Esophagus muscularis mucosa (tissue), 4 donors: Measurements from ENCODE around the gene ARHGAP6. TPM values are rescaled to one million over a fixed set of nuclear protein-coding genes. Genes with fewer than 3 reads are reported as not detected.

Experiments used
- DNase-seq: peaks from one replicate; pipeline ENCODE4 v3.0.0-alpha.2; 2017; ENCODE audit errors: extremely low spot score
- H3K27ac ChIP-seq, 4 donors: fragments of 200-600 bp; sonication (generic); replicated peaks in 1 of 4; 1 replicate in 3 of 4; 2 replicates in 1 of 4; pipeline ENCODE4 v1.5.1; 2016 to 2019; ENCODE audit warnings: mild to moderate bottlenecking in 1 of 4
- H3K27me3 ChIP-seq, 4 donors: fragments of 200-600 bp; sonication (generic); one replicate each; pipeline versions ENCODE4 v1.5.1 to v1.6.0; 2016 to 2019
- H3K36me3 ChIP-seq, 4 donors: fragments of 200-600 bp; sonication (generic); one replicate each; pipeline ENCODE4 v1.5.1; 2016 to 2019
- H3K4me1 ChIP-seq, 4 donors: fragments of 200-600 bp; sonication (generic); one replicate each; pipeline ENCODE4 v1.5.1; 2016 to 2019
- H3K4me3 ChIP-seq, 4 donors: fragments of 200-600 bp; sonication (generic); 1 replicate in 2 of 4; 2 replicates in 2 of 4; pipeline ENCODE4 v1.5.1; 2016 to 2019; ENCODE audit warnings: mild to moderate bottlenecking in 4 of 4, moderate library complexity in 1 of 4
- H3K9me3 ChIP-seq, 4 donors: fragments of 200-600 bp; sonication (generic); 1 replicate in 3 of 4; 2 replicates in 1 of 4; pipeline ENCODE4 v1.5.1; 2016 to 2019
- CTCF ChIP-seq, 3 experiments: fragments of 200-600 bp in 2 of 3; fragments of 450-650 bp in 1 of 3; sonication (generic) in 2 of 3; IDR thresholded peaks; one replicate each; pipeline ENCODE4 v1.5.1; 2017 to 2019; ENCODE audit warnings: antibody characterized with exemption in 3 of 3, mild to moderate bottlenecking in 2 of 3, moderate library complexity in 1 of 3
- EP300 ChIP-seq: sonication (generic); formaldehyde crosslinking; IDR thresholded peaks from one replicate; pipeline ENCODE4 v1.6.1; 2017; ENCODE audit warnings: antibody characterized with exemption
- POLR2A ChIP-seq: fragments of 450-650 bp; IDR thresholded peaks from one replicate; pipeline ENCODE4 v1.6.1; 2017; ENCODE audit warnings: antibody characterized with exemption, moderate library complexity, mild to moderate bottlenecking, low read depth
- POLR2AphosphoS5 ChIP-seq, 2 donors: sonication (generic); formaldehyde crosslinking; IDR thresholded peaks; one replicate each; pipeline ENCODE4 v1.6.1; 2017; ENCODE audit warnings: antibody characterized with exemption in 2 of 2
- WGBS: methylation state at CpG from one replicate; pipeline ENCODE4 v1.1.5; 2018; 5-methylcytosine and 5-hydroxymethylcytosine counted together
- intact Hi-C: fragments of 100-400 bp; cut with DNase I; formaldehyde crosslinking; loops from one replicate; pipeline ENCODE4 v1.15.1; 2023
- total RNA-seq, 4 donors: library from RNA; depleted of rRNA; stranded (reverse); fragments of >200 nt; gene quantifications; one replicate each; pipeline versions ENCODE4 v1.1.0 to v1.2.1, GENCODE V29; 2016

Gene ARHGAP6
- total RNA-seq, 4 donors from 2014 or later: 25.2 to 44.8 (median 30.6) TPM

GRCh38 chrX:11337292-11338009 lies 328.3 kb downstream of the ARHGAP6 start:
- WGBS: 42% methylated on average over 1 of the region's 1 CpG
- H3K9me3 ChIP-seq: no peaks in the 10 kb centered on the region

GRCh38 chrX:11336201-11336600 lies 329.5 kb downstream of the ARHGAP6 start:
- Histone ChIP-seq H3K4me1 (peaks cover 0 to under 1% (median under 1%) of the 10 kb centered on the region in 4 donors), H3K27ac (no peak overlapping the region), H3K36me3 (no peaks in the 10 kb centered on the region), H3K4me3 (no peak overlapping the region), H3K27me3 (no peaks in the 10 kb centered on the region), H3K9me3 (no peaks in the 10 kb centered on the region)
- TF ChIP-seq EP300 (no peak), POLR2AphosphoS5 (IDR thresholded peaks at IDR 0.05) (no peak), POLR2A (no peak), CTCF (IDR thresholded peaks at IDR 0.05) (no peak)
- intact Hi-C loops: no loop called here
- 67% methylated on average over 2 of the region's 2 CpGs for WGBS
- DNase-seq: no peak

More at GRCh38 chrX:11337292-11338009, 328.3 kb downstream of the ARHGAP6 start:
- no peaks in the 10 kb centered on the region for H3K36me3 ChIP-seq
- no peak for TF ChIP-seq CTCF (IDR thresholded peaks at IDR 0.05)
- no peak for TF ChIP-seq POLR2A
- no peak for TF ChIP-seq EP300
- TF ChIP-seq POLR2AphosphoS5 (IDR thresholded peaks at IDR 0.05): no peak
- peaks cover 0 to 11% (median 5%) of the 10 kb centered on the region in 4 donors for H3K4me1 ChIP-seq
- H3K27ac ChIP-seq: no peak overlapping the region
- H3K27me3 ChIP-seq: no peaks in the 10 kb centered on the region
- no peak for DNase-seq
- no peak overlapping the region for H3K4me3 ChIP-seq
- intact Hi-C loops: no loop called here

- Histone ChIP-seq H3K27ac (no peak overlapping the region), H3K4me3 (no peak overlapping the region), H3K4me1 (peaks cover 0 to 6% (median 0%) of the 10 kb centered on the region in 4 donors), H3K9me3 (no peaks in the 10 kb centered on the region), H3K36me3 (no peaks in the 10 kb centered on the region), H3K27me3 (no peaks in the 10 kb centered on the region)
- no peak for DNase-seq
- intact Hi-C loops: no loop called here
- WGBS: 75% methylated on average over 2 of the region's 2 CpGs
- no peak for TF ChIP-seq POLR2AphosphoS5 (IDR thresholded peaks at IDR 0.05)
- no peak for TF ChIP-seq POLR2A
- TF ChIP-seq CTCF (IDR thresholded peaks at IDR 0.05): no peak
- no peak for TF ChIP-seq EP300
Measured at GRCh38 chrX:11334165-11334564, 331.6 kb downstream of the ARHGAP6 start.

GRCh38 chrX:11331788-11332187 lies 333.9 kb downstream of the ARHGAP6 start:
- TF ChIP-seq POLR2AphosphoS5 (IDR thresholded peaks at IDR 0.05) (no peak), EP300 (no peak), CTCF (IDR thresholded peaks at IDR 0.05) (no peak)
- no peak for DNase-seq
- Histone ChIP-seq H3K36me3 (no peaks in the 10 kb centered on the region), H3K27me3 (no peaks in the 10 kb centered on the region), H3K27ac (no peak overlapping the region), H3K4me3 (no peak overlapping the region), H3K9me3 (no peaks in the 10 kb centered on the region), H3K4me1 (peaks cover 0 to 8% (median 0%) of the 10 kb centered on the region in 4 donors)
- 66% methylated on average over 2 of the region's 2 CpGs for WGBS
- intact Hi-C loops: no loop called here
